HepG2 (cell line): Measurements from ENCODE around the gene TMEM35A. TPM values are rescaled to one million over a fixed set of nuclear protein-coding genes. Genes with fewer than 3 reads are reported as not detected.
A peak's percentile ranks its signal among the peaks of the same experiment; 100 is the strongest.

Experiments used
- CAMTA2 ChIP-seq: sonication (generic); formaldehyde crosslinking; IDR thresholded peaks from 2 replicates; pipeline ENCODE4 v1.4.0; 2020; ENCODE audit warnings: mild to moderate bottlenecking, missing genetic modification reagents, borderline replicate concordance
- CBX2 ChIP-seq, 2 experiments: fragments of 200-600 bp in 1 of 2; sonication (generic); formaldehyde crosslinking in 1 of 2; IDR thresholded peaks; 2 replicates each; pipeline versions ENCODE4 v1.7.0 to v1.8.1; 2018 to 2022; ENCODE audit warnings: low read depth in 2 of 2, low read length in 1 of 2, mild to moderate bottlenecking in 1 of 2, missing genetic modification reagents in 1 of 2
- GATAD1 ChIP-seq: IDR thresholded peaks from 2 replicates; pipeline ENCODE4 v1.6.1; 2016; ENCODE audit warnings: missing genetic modification reagents, missing compliant biosample characterization
- GATAD2A ChIP-seq: IDR thresholded peaks from 2 replicates; pipeline ENCODE4 v1.6.1; 2016
- HNRNPH1 ChIP-seq: fragments of 200-400 bp; formaldehyde crosslinking; optimal IDR thresholded peaks from 2 replicates; pipeline ENCODE3; 2017; ENCODE audit warnings: mild to moderate bottlenecking, low read depth, low read length
- HOXA3 ChIP-seq: sonication (generic); formaldehyde crosslinking; IDR thresholded peaks from 2 replicates; pipeline ENCODE4 v1.5.0; 2020; ENCODE audit warnings: missing genetic modification reagents
- KMT2A ChIP-seq: sonication (generic); formaldehyde crosslinking; IDR thresholded peaks from 2 replicates; pipeline ENCODE4 v1.4.0; 2020; ENCODE audit warnings: missing genetic modification reagents
- MAFK ChIP-seq, 2 experiments: IDR thresholded peaks in 1 of 2; conservative IDR thresholded peaks in 1 of 2; 2 replicates each; pipeline ENCODE4 v1.6.1; 2011; ENCODE audit warnings: improper control_type of control experiment in 2 of 2, low read length in 2 of 2
- RBAK ChIP-seq: sonication (generic); formaldehyde crosslinking; IDR thresholded peaks from 2 replicates; pipeline ENCODE4 v1.5.1; 2020; ENCODE audit warnings: mild to moderate bottlenecking, missing genetic modification reagents
- RFXAP ChIP-seq: sonication (generic); formaldehyde crosslinking; IDR thresholded peaks from 2 replicates; pipeline ENCODE4 v1.4.0; 2020; ENCODE audit warnings: missing genetic modification reagents, borderline replicate concordance
- SIX4 ChIP-seq: sonication (generic); formaldehyde crosslinking; IDR thresholded peaks from 2 replicates; pipeline ENCODE4 v1.4.0; 2020; ENCODE audit warnings: missing genetic modification reagents
- SMARCE1 ChIP-seq: fragments of 450-650 bp; IDR thresholded peaks from 2 replicates; pipeline ENCODE4 v1.6.1; 2017; ENCODE audit warnings: borderline replicate concordance
- ZNF10 ChIP-seq: sonication (generic); formaldehyde crosslinking; IDR thresholded peaks from 2 replicates; pipeline ENCODE4 v1.4.0; 2020; ENCODE audit warnings: mild to moderate bottlenecking, low read depth, missing genetic modification reagents, borderline replicate concordance
- ZNF12 ChIP-seq: sonication (generic); formaldehyde crosslinking; IDR thresholded peaks from 2 replicates; pipeline ENCODE4 v1.5.0; 2020; ENCODE audit warnings: missing genetic modification reagents
- ZNF180 ChIP-seq: sonication (generic); formaldehyde crosslinking; IDR thresholded peaks from 2 replicates; pipeline ENCODE4 v1.4.0; 2020; ENCODE audit warnings: low read depth, missing genetic modification reagents, borderline replicate concordance
- ZNF501 ChIP-seq: sonication (generic); formaldehyde crosslinking; IDR thresholded peaks from 2 replicates; pipeline ENCODE4 v1.5.1; 2020; ENCODE audit warnings: mild to moderate bottlenecking, moderate library complexity, missing genetic modification reagents
- ZNF563 ChIP-seq: sonication (generic); formaldehyde crosslinking; IDR thresholded peaks from 2 replicates; pipeline ENCODE4 v1.8.0; 2022; ENCODE audit warnings: mild to moderate bottlenecking, moderate library complexity, missing genetic modification reagents
- ZNF878 ChIP-seq: sonication (generic); formaldehyde crosslinking; IDR thresholded peaks from 2 replicates; pipeline ENCODE4 v1.8.1; 2023; ENCODE audit warnings: mild to moderate bottlenecking, missing genetic modification reagents, moderate library complexity
- polyA plus RNA-seq, 8 experiments: library from polyadenylated mRNA; depleted of rRNA in 3 of 8; stranded (reverse) in 7 of 8; unstranded in 1 of 8; fragments of >200 nt; fragmentation: Illumina TruSeq in 4 of 8; extraction: Trizol in 4 of 8; gene quantifications; 2 replicates each; pipeline versions ENCODE4 v1.2.1 to v1.2.3, GENCODE V29; 2011 to 2016; ENCODE audit warnings: low read depth in 4 of 8, missing spikeins in 1 of 8, mixed read lengths in 1 of 8; ENCODE audit not compliant: insufficient read depth in 1 of 8
- total RNA-seq, 5 experiments: library from RNA; depleted of rRNA; stranded (reverse); fragments of >200 nt; fragmentation: Illumina TruSeq; extraction: Trizol; gene quantifications; 2 replicates each; pipeline ENCODE4 v1.2.3, GENCODE V29; 2016; ENCODE audit warnings: low read depth in 1 of 5
- TF ChIP-seq, protein P1 (sequence below): sonication (generic); formaldehyde crosslinking; IDR thresholded peaks from 2 replicates; pipeline ENCODE4 v1.4.0; 2020; ENCODE audit warnings: missing genetic modification reagents
- TF ChIP-seq, protein P2 (sequence below): sonication (generic); formaldehyde crosslinking; IDR thresholded peaks from 2 replicates; pipeline ENCODE4 v1.4.0; 2020; ENCODE audit warnings: missing genetic modification reagents
- TF ChIP-seq, protein P3 (sequence below): sonication (generic); formaldehyde crosslinking; IDR thresholded peaks from 2 replicates; pipeline ENCODE4 v1.4.0; 2020; ENCODE audit warnings: missing genetic modification reagents

The TMEM35A gene
- total and polyA plus RNA-seq, 2 of the 13 experiments (the other 11 are each of a cell fraction or from before 2014, with no cell fraction given), result 0.03 TPM; not detected in 1

DNA sequence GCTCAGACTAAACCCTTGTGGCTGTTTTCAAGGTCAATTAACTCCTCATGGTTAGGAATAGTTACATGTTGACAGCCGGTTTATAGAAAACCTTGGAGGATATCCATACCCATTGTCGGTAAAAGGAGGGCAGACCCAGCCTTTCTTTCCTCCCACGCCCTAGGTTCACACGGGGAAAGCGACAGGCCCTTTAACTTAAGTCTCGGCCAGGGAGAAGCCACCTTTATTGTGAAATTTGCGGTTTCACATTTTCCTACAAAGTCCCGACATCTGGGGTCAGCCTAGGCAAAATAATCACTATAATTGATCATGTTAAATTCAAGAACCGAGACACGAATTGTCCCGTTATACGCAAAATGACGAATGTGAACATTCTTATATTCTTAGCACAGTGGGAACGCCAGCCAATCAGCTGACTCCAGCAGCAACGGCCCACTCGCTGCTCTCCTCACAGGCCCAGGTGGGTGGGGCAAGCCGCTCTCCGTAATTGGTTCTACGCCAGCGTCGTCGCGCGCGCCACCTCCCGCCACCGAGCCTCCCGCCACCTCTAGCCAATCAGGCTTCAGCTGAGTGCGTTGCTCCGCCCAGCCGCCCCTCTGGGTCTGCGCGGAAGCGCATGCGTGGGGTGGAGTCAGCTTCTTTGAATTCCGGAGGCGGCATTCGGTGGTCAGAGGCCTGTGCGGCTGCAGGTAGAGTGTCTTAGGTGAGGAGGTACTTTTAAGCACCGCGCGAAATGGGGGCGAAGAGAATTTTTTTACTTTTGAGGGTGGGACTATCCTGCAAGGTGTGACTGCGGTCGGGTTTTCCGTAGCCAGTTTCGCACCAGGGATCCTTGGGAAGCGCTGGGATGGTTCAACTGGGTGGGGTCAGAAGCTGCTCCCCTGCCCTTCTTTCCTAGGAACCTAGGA lies 19.1 kb downstream of the TMEM35A start, which contains the start of gene CENPI (continued):
- TF ChIP-seq, protein P1, sequence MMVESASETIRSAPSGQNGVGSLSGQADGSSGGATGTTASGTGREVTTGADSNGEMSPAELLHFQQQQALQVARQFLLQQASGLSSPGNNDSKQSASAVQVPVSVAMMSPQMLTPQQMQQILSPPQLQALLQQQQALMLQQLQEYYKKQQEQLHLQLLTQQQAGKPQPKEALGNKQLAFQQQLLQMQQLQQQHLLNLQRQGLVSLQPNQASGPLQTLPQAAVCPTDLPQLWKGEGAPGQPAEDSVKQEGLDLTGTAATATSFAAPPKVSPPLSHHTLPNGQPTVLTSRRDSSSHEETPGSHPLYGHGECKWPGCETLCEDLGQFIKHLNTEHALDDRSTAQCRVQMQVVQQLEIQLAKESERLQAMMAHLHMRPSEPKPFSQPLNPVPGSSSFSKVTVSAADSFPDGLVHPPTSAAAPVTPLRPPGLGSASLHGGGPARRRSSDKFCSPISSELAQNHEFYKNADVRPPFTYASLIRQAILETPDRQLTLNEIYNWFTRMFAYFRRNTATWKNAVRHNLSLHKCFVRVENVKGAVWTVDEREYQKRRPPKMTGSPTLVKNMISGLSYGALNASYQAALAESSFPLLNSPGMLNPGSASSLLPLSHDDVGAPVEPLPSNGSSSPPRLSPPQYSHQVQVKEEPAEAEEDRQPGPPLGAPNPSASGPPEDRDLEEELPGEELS (CRISPR knock-in tag), result no peak
- no peak for TF ChIP-seq CBX2 (IDR thresholded peaks at IDR 0.05; ENCODE audit: low read depth, low read length)
- TF ChIP-seq CBX2 (CRISPR knock-in tag; IDR thresholded peaks at IDR 0.05; ENCODE audit: low read depth), result no peak
- peak; percentile 74; the same call in 1 of the 2 replicates for TF ChIP-seq ZNF878
- TF ChIP-seq ZNF10 (CRISPR knock-in tag), result no peak
- TF ChIP-seq GATAD2A, result no peak
- TF ChIP-seq, protein P2, sequence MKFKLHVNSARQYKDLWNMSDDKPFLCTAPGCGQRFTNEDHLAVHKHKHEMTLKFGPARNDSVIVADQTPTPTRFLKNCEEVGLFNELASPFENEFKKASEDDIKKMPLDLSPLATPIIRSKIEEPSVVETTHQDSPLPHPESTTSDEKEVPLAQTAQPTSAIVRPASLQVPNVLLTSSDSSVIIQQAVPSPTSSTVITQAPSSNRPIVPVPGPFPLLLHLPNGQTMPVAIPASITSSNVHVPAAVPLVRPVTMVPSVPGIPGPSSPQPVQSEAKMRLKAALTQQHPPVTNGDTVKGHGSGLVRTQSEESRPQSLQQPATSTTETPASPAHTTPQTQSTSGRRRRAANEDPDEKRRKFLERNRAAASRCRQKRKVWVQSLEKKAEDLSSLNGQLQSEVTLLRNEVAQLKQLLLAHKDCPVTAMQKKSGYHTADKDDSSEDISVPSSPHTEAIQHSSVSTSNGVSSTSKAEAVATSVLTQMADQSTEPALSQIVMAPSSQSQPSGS (CRISPR knock-in tag), result 0 out of 2 replicates have a peak, but pooled peaks have one; percentile 2
- no peak for TF ChIP-seq SMARCE1
- no peak for TF ChIP-seq CAMTA2 (CRISPR knock-in tag)
- 0 out of 4 replicates have a peak, but pooled peaks of 1 of the 2 experiments have one; percentile 6 for TF ChIP-seq MAFK (conservative IDR thresholded peaks at IDR 0.05 in 1 of 2, IDR thresholded peaks at IDR 0.05 in 1 of 2; ENCODE audit: low read length in 2 of 2)
- TF ChIP-seq ZNF180 (CRISPR knock-in tag), result no peak
- TF ChIP-seq KMT2A, result no peak
- TF ChIP-seq HOXA3 (CRISPR knock-in tag), result peak; percentile 61; the same call in 1 of the 2 replicates
- no peak for TF ChIP-seq HNRNPH1
- no peak for TF ChIP-seq SIX4 (CRISPR knock-in tag)
- no peak for TF ChIP-seq ZNF501 (CRISPR knock-in tag)
- TF ChIP-seq ZNF12 (CRISPR knock-in tag), result no peak
- TF ChIP-seq, protein P3, sequence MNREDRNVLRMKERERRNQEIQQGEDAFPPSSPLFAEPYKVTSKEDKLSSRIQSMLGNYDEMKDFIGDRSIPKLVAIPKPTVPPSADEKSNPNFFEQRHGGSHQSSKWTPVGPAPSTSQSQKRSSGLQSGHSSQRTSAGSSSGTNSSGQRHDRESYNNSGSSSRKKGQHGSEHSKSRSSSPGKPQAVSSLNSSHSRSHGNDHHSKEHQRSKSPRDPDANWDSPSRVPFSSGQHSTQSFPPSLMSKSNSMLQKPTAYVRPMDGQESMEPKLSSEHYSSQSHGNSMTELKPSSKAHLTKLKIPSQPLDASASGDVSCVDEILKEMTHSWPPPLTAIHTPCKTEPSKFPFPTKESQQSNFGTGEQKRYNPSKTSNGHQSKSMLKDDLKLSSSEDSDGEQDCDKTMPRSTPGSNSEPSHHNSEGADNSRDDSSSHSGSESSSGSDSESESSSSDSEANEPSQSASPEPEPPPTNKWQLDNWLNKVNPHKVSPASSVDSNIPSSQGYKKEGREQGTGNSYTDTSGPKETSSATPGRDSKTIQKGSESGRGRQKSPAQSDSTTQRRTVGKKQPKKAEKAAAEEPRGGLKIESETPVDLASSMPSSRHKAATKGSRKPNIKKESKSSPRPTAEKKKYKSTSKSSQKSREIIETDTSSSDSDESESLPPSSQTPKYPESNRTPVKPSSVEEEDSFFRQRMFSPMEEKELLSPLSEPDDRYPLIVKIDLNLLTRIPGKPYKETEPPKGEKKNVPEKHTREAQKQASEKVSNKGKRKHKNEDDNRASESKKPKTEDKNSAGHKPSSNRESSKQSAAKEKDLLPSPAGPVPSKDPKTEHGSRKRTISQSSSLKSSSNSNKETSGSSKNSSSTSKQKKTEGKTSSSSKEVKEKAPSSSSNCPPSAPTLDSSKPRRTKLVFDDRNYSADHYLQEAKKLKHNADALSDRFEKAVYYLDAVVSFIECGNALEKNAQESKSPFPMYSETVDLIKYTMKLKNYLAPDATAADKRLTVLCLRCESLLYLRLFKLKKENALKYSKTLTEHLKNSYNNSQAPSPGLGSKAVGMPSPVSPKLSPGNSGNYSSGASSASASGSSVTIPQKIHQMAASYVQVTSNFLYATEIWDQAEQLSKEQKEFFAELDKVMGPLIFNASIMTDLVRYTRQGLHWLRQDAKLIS (CRISPR knock-in tag), result no peak
- 0 out of 2 replicates have a peak, but pooled peaks have one; percentile 55 for TF ChIP-seq RFXAP
- TF ChIP-seq GATAD1 (CRISPR knock-in tag), result peak; percentile 77
- peak; percentile 43; the same call in 1 of the 2 replicates for TF ChIP-seq ZNF563 (CRISPR knock-in tag)
- no peak for TF ChIP-seq RBAK (CRISPR knock-in tag)
